Loucy (cell line): ENCODE measurements around the gene ZSCAN16.

ENCODE experiments used
- H2AFZ ChIP-seq: fragments of 200-600 bp; sonication (generic); 2 replicates; pipeline ENCODE4 v1.6.0; 2016; ENCODE audit warnings: antibody characterized with exemption, mild to moderate bottlenecking, low read length, moderate library complexity
- H3F3A ChIP-seq: fragments of 200-600 bp; 2 replicates; pipeline ENCODE4 v1.6.0; 2016; ENCODE audit warnings: antibody characterized with exemption, low read depth, mild to moderate bottlenecking
- H3K27me3 ChIP-seq: fragments of 200-600 bp; sonication (generic); 2 replicates; pipeline ENCODE4 v1.6.1; 2014; ENCODE audit warnings: low read length, mild to moderate bottlenecking; ENCODE audit not compliant: insufficient read depth, poor library complexity, severe bottlenecking
- H3K36me3 ChIP-seq: fragments of 200-600 bp; sonication (generic); 2 replicates; pipeline ENCODE4 v1.6.1; 2016; ENCODE audit warnings: low read length; ENCODE audit not compliant: insufficient read depth
- H3K4me1 ChIP-seq: fragments of 200-600 bp; sonication (generic); 2 replicates; pipeline ENCODE4 v1.5.1; 2014; ENCODE audit warnings: low read length, mild to moderate bottlenecking; ENCODE audit not compliant: insufficient read depth, poor library complexity, severe bottlenecking
- H3K4me2 ChIP-seq: fragments of 200-600 bp; sonication (generic); 2 replicates; pipeline ENCODE4 v1.6.0; 2014; ENCODE audit warnings: antibody characterized with exemption, low read length, low read depth, mild to moderate bottlenecking; ENCODE audit not compliant: poor library complexity, severe bottlenecking
- H3K4me3 ChIP-seq: fragments of 200-600 bp; sonication (generic); 2 replicates; pipeline ENCODE4 v1.5.1; 2014; ENCODE audit warnings: low read length, mild to moderate bottlenecking, mixed read lengths; ENCODE audit not compliant: poor library complexity, severe bottlenecking
- H3K79me2 ChIP-seq: fragments of 200-600 bp; sonication (generic); 2 replicates; pipeline ENCODE4 v1.6.1; 2014; ENCODE audit warnings: low read length; ENCODE audit not compliant: insufficient read depth
- H3K9ac ChIP-seq: fragments of 200-600 bp; sonication (generic); 2 replicates; pipeline ENCODE4 v1.6.0; 2014; ENCODE audit warnings: mild to moderate bottlenecking, low read depth, low read length, moderate library complexity; ENCODE audit not compliant: poor library complexity, severe bottlenecking
- H3K9me2 ChIP-seq: fragments of 200-600 bp; sonication (generic); replicated peaks from 2 replicates; pipeline ENCODE4 v1.6.1; 2016; ENCODE audit warnings: low read depth, low read length, mixed read lengths
- H3K9me3 ChIP-seq: fragments of 200-600 bp; sonication (generic); 2 replicates; pipeline ENCODE4 v1.6.1; 2014; ENCODE audit warnings: mild to moderate bottlenecking, antibody characterized with exemption, low read length, low read depth; ENCODE audit not compliant: insufficient read depth
- H4K20me1 ChIP-seq: fragments of 200-600 bp; sonication (generic); 2 replicates; pipeline ENCODE4 v1.6.0; 2014; ENCODE audit warnings: antibody characterized with exemption, low read length, mild to moderate bottlenecking; ENCODE audit not compliant: insufficient read depth, poor library complexity, severe bottlenecking
- EZH2phosphoT487 ChIP-seq: fragments of 200-600 bp; IDR thresholded peaks from 2 replicates; pipeline ENCODE4 v1.6.1; 2018; ENCODE audit warnings: antibody characterized with exemption, mild to moderate bottlenecking, moderate library complexity, borderline replicate concordance
- TF ChIP-seq, protein P1 (sequence below): fragments of 200-600 bp; sonication (generic); conservative IDR thresholded peaks from 2 replicates; pipeline ENCODE4 v1.5.1; 2014; ENCODE audit warnings: mild to moderate bottlenecking, antibody characterized with exemption, low read length

Gene ZSCAN16

DNA sequence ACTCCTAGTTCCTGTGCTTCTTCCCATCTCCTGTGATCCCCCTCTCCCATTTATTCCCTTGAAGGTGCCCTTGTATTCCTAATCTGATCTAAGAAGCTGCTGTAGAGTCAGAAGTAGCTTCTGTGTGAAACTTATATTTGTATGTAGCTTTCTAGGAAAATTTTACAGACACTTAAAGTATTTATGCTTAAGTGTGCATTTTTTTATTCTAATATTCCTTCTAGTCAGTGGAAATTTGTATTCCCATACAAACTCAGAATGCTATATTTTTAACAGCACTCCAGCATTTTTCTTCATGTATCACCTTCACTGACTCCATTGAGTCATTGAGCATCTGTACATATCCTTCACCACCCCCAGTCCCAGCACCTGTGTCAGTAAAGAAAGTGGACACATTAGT is 29.9 kb downstream of the ZSCAN16 start:
- Histone ChIP-seq H3K79me2 (no peaks in the 10 kb centered on the region; the same call in 1 of the 2 replicates), H2AFZ (no peak overlapping the region), H3K4me1 (no peaks in the 10 kb centered on the region), H3K9me3 (peaks cover 5% of the 10 kb centered on the region; the same call in 1 of the 2 replicates), H4K20me1 (no peaks in the 10 kb centered on the region), H3F3A (no peaks in the 10 kb centered on the region), H3K4me2 (no peak overlapping the region), H3K27me3 (no peaks in the 10 kb centered on the region), H3K9ac (no peak overlapping the region), H3K9me2 (no peaks in the 10 kb centered on the region), H3K4me3 (no peak overlapping the region), H3K36me3 (peaks cover 78% of the 10 kb centered on the region)
- TF ChIP-seq, protein P1, sequence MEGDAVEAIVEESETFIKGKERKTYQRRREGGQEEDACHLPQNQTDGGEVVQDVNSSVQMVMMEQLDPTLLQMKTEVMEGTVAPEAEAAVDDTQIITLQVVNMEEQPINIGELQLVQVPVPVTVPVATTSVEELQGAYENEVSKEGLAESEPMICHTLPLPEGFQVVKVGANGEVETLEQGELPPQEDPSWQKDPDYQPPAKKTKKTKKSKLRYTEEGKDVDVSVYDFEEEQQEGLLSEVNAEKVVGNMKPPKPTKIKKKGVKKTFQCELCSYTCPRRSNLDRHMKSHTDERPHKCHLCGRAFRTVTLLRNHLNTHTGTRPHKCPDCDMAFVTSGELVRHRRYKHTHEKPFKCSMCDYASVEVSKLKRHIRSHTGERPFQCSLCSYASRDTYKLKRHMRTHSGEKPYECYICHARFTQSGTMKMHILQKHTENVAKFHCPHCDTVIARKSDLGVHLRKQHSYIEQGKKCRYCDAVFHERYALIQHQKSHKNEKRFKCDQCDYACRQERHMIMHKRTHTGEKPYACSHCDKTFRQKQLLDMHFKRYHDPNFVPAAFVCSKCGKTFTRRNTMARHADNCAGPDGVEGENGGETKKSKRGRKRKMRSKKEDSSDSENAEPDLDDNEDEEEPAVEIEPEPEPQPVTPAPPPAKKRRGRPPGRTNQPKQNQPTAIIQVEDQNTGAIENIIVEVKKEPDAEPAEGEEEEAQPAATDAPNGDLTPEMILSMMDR = no peak
- TF ChIP-seq EZH2phosphoT487 = no peak

DNA sequence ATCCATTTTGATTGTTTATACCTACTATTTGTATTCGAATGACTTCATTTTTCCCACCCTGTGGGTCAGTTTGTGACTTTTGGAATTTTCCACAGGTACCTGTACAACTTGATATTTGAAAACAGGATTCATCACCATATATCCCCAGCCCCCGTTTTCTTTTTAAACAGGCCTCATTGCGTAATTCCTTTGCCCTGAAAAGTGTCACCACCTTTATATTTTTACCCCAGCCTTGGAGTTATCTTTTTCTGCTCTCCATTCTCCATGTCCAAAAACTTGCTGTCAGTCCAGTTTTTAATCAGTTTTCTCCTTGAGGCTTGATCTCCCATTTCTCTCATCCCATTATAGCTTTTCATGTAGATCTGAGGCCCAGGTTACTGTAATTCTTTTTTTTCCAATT is 33.9 kb downstream of the ZSCAN16 start:
- Histone ChIP-seq H3K4me3 (no peak overlapping the region), H3K79me2 (no peaks in the 10 kb centered on the region), H3K4me1 (no peaks in the 10 kb centered on the region), H3K9me2 (no peaks in the 10 kb centered on the region), H3K9me3 (peaks cover under 1% of the 10 kb centered on the region; the same call in 1 of the 2 replicates), H3K4me2 (no peak overlapping the region), H3K36me3 (peaks cover 41% of the 10 kb centered on the region; the same call in 1 of the 2 replicates), H3K9ac (no peak overlapping the region), H3F3A (no peaks in the 10 kb centered on the region), H3K27me3 (no peaks in the 10 kb centered on the region), H2AFZ (no peak overlapping the region), H4K20me1 (no peaks in the 10 kb centered on the region)
- TF ChIP-seq, protein P1 = no peak
- TF ChIP-seq EZH2phosphoT487 = no peak

DNA sequence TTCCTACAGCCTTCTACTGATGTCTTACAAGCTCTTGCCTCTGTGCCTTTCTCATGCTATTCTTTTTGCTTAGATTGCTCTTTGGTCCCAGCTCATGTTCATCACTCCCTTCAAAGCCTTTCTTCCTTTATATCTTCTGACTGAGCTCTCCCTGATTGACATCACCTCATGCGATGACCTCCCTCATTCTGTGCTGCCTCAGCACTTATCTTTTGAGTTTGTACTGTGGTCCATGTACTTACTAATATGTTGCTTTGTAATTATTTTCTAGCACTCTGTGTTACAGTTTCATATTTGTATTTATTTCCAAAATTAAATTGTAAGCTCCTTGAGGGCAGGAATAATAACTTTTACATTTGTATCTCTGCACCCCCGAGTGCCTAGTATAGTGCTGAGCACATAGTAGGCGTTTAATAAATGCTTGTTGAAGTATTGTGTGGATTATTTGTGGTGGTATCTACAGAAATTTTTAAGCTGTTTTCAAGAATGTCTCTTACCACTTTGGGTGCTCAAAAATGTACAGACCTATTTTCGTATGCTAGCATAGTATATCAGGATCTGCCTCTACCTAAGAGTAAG is 34.7 kb downstream of the ZSCAN16 start:
- no peak for TF ChIP-seq EZH2phosphoT487
- TF ChIP-seq, protein P1 = no peak
- Histone ChIP-seq H4K20me1 (no peaks in the 10 kb centered on the region), H3K4me1 (no peaks in the 10 kb centered on the region), H3K9me2 (no peaks in the 10 kb centered on the region), H3K9ac (no peak overlapping the region), H3K79me2 (no peaks in the 10 kb centered on the region), H3K9me3 (no peaks in the 10 kb centered on the region), H3K4me3 (no peak overlapping the region), H3K36me3 (peaks cover 33% of the 10 kb centered on the region; the same call in 1 of the 2 replicates), H3K27me3 (no peaks in the 10 kb centered on the region), H2AFZ (no peak overlapping the region), H3K4me2 (no peak overlapping the region), H3F3A (no peaks in the 10 kb centered on the region)
